Astrocyte of the cerebellum (primary cell): Measurements from ENCODE around the gene ZNF143.
A peak's percentile ranks its signal among the peaks of the same experiment; 100 is the strongest.
"Not testable (repeated sequence)": the region's sequence is repeated elsewhere in the genome, so short reads cannot be mapped to it uniquely, and the experiment has no call there.

Experiments
- DNase-seq: peaks from one replicate; pipeline ENCODE4 v3.0.0-alpha.2; 2011; ENCODE audit warnings: low read depth
- H3K4me3 ChIP-seq: 2 replicates; pipeline ENCODE4 v1.5.1; 2011; ENCODE audit warnings: mild to moderate bottlenecking, low read depth, low read length, moderate library complexity
- CTCF ChIP-seq: IDR thresholded peaks from 2 replicates; pipeline ENCODE4 v1.5.1; 2012; ENCODE audit warnings: low read length, low read depth, moderate library complexity, mild to moderate bottlenecking; ENCODE audit errors: missing control alignments
- in situ Hi-C: cut with HindIII; loops from 2 replicates; pipeline ENCODE4 v1.10.0; 2017; ENCODE audit warnings: low sequenced_read_pairs

Gene ZNF143

GRCh38 chr11:9460322-9461062 is at the start of gene ZNF143:
TSS of gene ZNF143 (plus strand) at chr11:9461012. CDS start at chr11:9471309, 10,297 bp downstream.
- no peak for TF ChIP-seq CTCF
- in situ Hi-C loops, result no loop called here
- peak; percentile 100 for DNase-seq

GRCh38 chr11:9428706-9429105 is 32.1 kb upstream of the ZNF143 start:
- TF ChIP-seq CTCF, result no peak
- in situ Hi-C loops, result no loop called here
- no peak for DNase-seq
- H3K4me3 ChIP-seq, result no peak overlapping the region

More at GRCh38 chr11:9460322-9461062, at the start of gene ZNF143:
- H3K4me3 ChIP-seq, result peak within 1 kb of the TSS; percentile 99

- H3K4me3 ChIP-seq, result no peak overlapping the region
- no peak for TF ChIP-seq CTCF
- no peak for DNase-seq
- in situ Hi-C loops, result no loop called here
Measured at GRCh38 chr11:9438611-9439010, 22.2 kb upstream of the ZNF143 start.

GRCh38 chr11:9446230-9446629 is 14.6 kb upstream of the ZNF143 start:
- in situ Hi-C loops, result no loop called here
- no peak for TF ChIP-seq CTCF
- H3K4me3 ChIP-seq, result no peak overlapping the region
- DNase-seq, result no peak

GRCh38 chr11:9448576-9449352 is 12.0 kb upstream of the ZNF143 start:
- in situ Hi-C loops, result no loop called here
- no peak overlapping the region for H3K4me3 ChIP-seq
- no peak for TF ChIP-seq CTCF
- no peak for DNase-seq

GRCh38 chr11:9452023-9452422 is 8.8 kb upstream of the ZNF143 start:
- H3K4me3 ChIP-seq, in situ Hi-C loops, DNase-seq: not testable (repeated sequence)

GRCh38 chr11:9455722-9456121 is 5.1 kb upstream of the ZNF143 start:
- TF ChIP-seq CTCF, result no peak
- no peak overlapping the region for H3K4me3 ChIP-seq
- no peak for DNase-seq
- in situ Hi-C loops, result no loop called here
